A549 (cell line): ENCODE results near the gene MMP24.
"Not testable (repeated sequence)": the region's sequence is repeated elsewhere in the genome, so short reads cannot be mapped to it uniquely, and the experiment has no call there.

Experiments
- BCL3 ChIP-seq: fragments of >200 bp; sonication (Bioruptor Twin); formaldehyde crosslinking; IDR thresholded peaks from 3 replicates; pipeline ENCODE4 v1.6.1; 2016
- CBX2 ChIP-seq: fragments of 200-600 bp; sonication (generic); IDR thresholded peaks from 2 replicates; pipeline ENCODE4 v1.6.1; 2016; ENCODE audit warnings: low read depth, mild to moderate bottlenecking, borderline replicate concordance
- CTCF ChIP-seq: fragments of >200 bp; sonication (Bioruptor Twin); formaldehyde crosslinking; IDR thresholded peaks from 3 replicates; pipeline ENCODE4 v1.5.1; 2016
- EP300 ChIP-seq, 2 experiments: fragments of >200 bp; sonication (Bioruptor Twin); formaldehyde crosslinking; IDR thresholded peaks; 2 replicates in 1 of 2; 3 replicates in 1 of 2; pipeline ENCODE4 v1.6.1; 2016 to 2017
- FOXS1 ChIP-seq: fragments of 250-450 bp; sonication (Bioruptor Pico); IDR thresholded peaks from 2 replicates; pipeline ENCODE4 v1.5.0; 2020; ENCODE audit warnings: mild to moderate bottlenecking, moderate library complexity
- JUNB ChIP-seq: fragments of >200 bp; sonication (Bioruptor Twin); formaldehyde crosslinking; IDR thresholded peaks from 2 replicates; pipeline ENCODE4 v1.6.1; 2016
- MAX ChIP-seq: IDR thresholded peaks from 2 replicates; pipeline ENCODE4 v1.6.1; 2012
- MAZ ChIP-seq: fragments of 150-350 bp; IDR thresholded peaks from 2 replicates; pipeline ENCODE4 v1.6.1; 2014; ENCODE audit warnings: antibody characterized with exemption, low read depth, low read length, borderline replicate concordance
- POLR2A ChIP-seq: IDR thresholded peaks from 2 replicates; pipeline ENCODE4 v1.6.1; 2012; ENCODE audit warnings: mild to moderate bottlenecking, low read length
- POLR2AphosphoS2 ChIP-seq: conservative IDR thresholded peaks from 2 replicates; pipeline ENCODE4 v1.6.1; 2012; ENCODE audit warnings: low read length, improper control_type of control experiment, inconsistent platforms
- REST ChIP-seq: fragments of 200-600 bp; sonication (generic); IDR thresholded peaks from 2 replicates; pipeline ENCODE4 v1.6.1; 2016; ENCODE audit warnings: antibody characterized with exemption, mild to moderate bottlenecking, moderate library complexity
- RFX5 ChIP-seq: fragments of 450-650 bp; IDR thresholded peaks from 2 replicates; pipeline ENCODE4 v1.7.1; 2014; ENCODE audit warnings: antibody characterized with exemption, mild to moderate bottlenecking, moderate library complexity
- USF2 ChIP-seq: fragments of 450-650 bp; IDR thresholded peaks from 2 replicates; pipeline ENCODE4 v1.6.1; 2014; ENCODE audit warnings: antibody characterized with exemption

- not testable (repeated sequence) for TF ChIP-seq POLR2A; CTCF; REST; POLR2AphosphoS2; JUNB; EP300 (IDR thresholded peaks at IDR 0.05); BCL3; USF2; RFX5; CBX2; MAZ; FOXS1 (CRISPR knock-in tag); MAX
Measured at GRCh38 chr20:35201467-35201866, 25.0 kb upstream of the MMP24 start.
